Stimulated activated CD8-positive, alpha-beta memory T cell treated with anti-CD3 and anti-CD28 coated beads, Interleukin-12 subunit alpha, Interleukin-12 subunit beta, amount 100 ng/mL, for 4 hours (primary cell): Measurements from ENCODE around the gene PRSS23.

Source experiments
- DNase-seq: peaks from one replicate; pipeline ENCODE4 v3.0.0-alpha.2; 2020; ENCODE audit warnings: low read depth

Gene PRSS23

DNA sequence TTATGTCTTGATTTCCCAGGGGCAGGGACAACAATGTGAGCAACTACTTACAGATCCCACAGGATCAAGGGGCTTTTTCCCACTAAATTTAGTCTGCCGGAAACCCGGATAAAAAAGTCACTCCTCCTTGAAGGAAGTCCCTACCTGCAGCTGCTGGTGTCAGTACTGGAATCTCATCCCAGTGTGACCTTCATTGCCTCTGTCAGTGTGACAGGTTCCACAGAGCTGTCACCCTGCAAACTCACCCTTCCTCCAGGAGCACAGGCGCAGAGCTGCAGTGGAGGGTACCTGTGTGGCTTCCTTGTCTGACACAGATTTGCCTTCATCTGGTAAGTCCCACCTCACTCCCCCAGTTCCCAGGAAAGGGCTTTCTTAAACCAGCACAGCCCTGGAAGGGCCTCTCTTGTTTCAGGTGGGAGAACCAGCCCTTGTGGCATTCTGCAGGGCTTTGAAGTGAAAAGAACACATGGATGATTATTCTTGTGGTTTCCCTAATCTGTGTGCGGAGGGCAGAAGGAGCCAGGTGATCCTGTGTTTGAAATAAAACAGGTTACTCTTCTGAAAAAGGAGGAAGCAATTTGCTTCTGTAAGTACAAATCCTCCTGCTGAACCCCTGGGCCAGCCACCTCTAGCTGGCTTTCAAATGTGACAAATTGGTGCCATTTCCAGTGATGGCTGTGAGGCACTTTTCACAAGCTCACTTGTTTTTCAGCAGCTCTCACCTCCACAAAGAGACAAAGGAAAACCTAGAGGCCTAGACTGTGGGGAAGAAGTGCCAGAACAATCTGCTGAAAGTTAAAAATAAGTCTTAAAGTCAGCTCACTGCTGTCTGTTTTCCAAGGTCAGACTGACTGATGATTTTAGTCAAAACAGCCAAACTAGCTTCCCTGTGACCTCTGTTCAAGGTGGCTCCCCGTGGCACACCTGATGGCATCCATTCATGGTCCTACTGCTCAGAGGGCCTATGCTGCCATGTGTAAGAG lies 9.2 kb upstream of the PRSS23 start:
- DNase-seq = no peak

DNA sequence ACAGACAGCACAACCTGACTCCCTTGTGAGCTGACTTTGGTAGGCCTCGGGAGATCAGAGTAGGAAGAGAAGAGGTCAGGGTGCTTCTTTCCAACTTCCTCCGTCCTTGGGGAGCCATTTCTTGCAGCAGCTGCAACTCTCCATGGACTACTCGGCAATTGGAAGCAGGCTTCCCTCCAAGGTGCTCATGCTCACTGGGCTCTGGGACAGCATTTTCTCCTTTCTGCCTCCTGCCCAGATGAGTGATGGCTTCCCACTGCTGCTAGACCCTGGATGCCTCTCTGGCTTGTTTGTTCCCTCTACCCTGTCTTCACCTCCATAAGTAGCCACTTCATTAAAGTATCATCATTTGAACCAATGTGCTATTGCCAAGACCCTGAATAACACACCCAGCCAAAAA lies 8.2 kb upstream of the PRSS23 start:
- no peak for DNase-seq

DNA sequence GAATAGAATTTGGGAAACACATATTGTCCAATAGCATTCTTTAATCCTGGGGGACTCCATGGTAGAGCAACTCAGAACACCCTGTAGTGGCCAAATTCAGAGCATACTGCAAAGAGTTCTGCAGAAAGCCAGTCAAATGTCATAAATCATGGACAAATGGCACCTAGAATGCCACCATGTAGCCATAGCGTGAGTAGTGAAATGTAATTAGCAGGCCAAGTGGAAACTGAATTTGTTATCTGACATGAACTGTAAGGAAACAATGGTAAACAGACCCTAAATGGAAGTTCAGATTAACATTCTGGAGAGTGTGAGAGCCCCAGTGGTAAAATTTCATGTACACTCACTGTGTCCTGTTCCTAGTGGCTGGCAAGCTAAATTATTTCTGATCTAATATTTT lies 7.0 kb upstream of the PRSS23 start:
- DNase-seq = no peak

- no peak for DNase-seq
Observed at GRCh38 chr11:86795511-86795910, 4.8 kb upstream of the PRSS23 start.

DNA sequence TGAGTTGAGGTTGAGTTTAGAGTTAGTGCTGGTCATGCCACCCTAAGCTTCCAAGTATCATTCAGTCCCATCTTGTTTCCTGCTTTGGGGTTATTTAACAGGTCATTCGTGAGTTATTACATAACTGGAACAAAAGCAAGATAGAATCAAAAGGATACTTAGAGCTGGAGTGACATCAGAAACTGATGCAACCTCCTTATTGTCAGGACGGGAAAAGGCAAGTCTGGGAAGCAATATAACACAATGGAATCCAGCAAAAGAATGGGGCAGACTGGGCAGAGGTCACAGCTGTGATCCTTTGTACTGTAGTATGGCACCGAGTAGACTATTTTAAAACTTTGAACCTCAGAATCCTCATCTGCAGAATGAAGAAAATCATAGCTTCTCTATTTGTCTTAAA lies 4.4 kb upstream of the PRSS23 start:
- DNase-seq = no peak

DNA sequence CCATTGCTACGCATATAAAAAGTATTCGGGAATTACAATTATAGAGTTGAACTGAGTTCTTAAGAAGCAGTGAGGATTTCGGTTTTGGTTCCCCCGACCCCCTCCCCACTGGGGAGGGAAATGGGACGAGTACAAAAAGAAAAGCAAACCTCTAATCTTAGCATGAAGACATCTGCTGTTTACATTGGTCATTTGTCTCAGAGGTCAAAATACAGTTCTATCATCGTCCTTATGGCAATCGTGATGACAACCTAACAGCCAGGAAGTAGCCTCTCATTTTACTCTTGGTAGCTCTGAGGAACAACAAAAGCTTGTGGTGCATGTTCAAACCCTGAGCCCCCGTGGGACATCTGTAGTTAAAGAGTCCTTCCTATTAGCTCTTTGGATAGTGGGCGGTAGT lies 3.2 kb upstream of the PRSS23 start:
- DNase-seq = no peak

GRCh38 chr11:86798988-86799387 lies 1.4 kb upstream of the PRSS23 start:
- no peak for DNase-seq

GRCh38 chr11:86799680-86800075 lies 664 bp upstream of the PRSS23 start:
- DNase-seq = no peak

GRCh38 chr11:86800960-86801272 lies 574 bp downstream of the PRSS23 start:
- no peak for DNase-seq

DNA sequence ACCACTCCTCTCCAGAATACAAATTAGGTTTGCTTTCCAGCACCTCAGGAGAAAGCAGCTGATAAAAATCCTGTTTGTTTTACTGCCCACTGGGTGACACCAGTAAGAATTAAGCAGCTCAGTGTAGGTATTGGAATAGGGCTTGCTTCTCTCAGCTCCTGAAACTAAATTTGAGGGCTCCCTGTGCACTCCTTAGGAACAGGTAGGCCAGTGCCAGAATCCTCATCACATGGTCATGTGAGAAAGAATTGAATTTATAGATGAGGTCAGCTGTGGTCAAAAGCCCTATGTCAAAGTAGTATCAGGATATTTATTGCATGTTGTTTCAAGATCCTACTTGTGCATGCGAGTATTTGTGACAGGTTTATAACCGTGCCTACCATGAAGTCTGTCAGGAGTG lies 1.0 kb downstream of the PRSS23 start:
- DNase-seq = no peak

DNA sequence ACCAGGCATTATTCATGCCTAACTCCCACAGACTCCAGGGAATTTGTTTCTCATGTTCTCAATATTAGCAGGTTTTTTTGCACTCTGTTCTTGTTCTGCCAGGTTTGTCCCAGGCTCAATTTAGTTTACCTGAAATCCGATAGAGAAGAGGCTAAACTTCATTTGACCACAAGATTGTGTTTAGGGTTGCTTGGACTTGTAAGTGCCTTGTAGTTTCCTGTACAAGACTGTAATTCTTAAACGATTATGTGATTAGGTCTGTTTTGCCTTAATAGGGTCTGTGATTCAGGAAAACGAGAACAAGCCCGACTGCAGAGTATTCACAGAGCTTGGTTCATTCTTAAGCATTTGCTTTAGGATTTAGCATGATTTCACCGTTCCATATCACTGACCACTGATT lies 1.8 kb downstream of the PRSS23 start:
- no peak for DNase-seq

DNA sequence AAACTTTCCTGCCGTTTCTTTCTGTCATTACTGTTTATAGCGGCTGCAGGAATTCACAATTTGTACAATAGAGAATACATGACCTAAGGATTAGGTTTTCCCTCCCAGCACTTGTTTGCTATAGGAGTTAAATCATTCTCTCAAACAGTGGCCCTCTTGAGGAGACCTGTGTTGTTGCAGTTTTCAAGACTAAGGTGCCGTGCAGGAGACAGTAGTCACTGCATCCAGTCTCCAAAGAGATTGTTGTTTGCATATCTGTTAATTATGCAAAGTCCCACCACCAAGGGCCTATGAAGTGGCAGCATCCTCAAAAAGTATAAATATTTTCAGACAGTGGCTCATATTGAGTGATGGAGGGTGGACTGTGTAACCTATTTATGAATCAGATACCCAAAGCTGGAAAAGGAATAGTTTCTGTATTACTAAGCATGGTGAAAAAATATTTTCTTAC lies 2.3 kb downstream of the PRSS23 start:
- DNase-seq = no peak

GRCh38 chr11:86803136-86804045 lies 3.0 kb downstream of the PRSS23 start:
- no peak for DNase-seq

DNA sequence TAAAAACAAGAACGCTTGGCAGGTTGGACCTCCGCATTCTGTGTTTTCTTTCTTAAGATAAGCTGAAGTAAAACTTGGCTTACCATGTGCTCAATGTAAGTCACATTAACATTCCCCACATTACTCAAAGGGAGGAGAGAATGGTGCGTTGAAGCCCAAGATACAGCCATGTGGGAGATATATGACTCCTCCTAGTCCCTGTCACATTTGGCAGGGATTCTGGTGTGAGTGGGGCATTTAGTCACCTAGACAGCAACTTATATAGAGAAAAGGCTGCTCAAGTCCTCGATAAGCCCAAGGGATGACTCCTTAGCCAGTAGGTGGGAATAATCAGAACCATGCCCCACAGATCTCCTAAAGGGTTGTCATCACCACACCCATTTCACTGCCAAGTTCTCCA lies 4.6 kb downstream of the PRSS23 start:
- DNase-seq = no peak

DNA sequence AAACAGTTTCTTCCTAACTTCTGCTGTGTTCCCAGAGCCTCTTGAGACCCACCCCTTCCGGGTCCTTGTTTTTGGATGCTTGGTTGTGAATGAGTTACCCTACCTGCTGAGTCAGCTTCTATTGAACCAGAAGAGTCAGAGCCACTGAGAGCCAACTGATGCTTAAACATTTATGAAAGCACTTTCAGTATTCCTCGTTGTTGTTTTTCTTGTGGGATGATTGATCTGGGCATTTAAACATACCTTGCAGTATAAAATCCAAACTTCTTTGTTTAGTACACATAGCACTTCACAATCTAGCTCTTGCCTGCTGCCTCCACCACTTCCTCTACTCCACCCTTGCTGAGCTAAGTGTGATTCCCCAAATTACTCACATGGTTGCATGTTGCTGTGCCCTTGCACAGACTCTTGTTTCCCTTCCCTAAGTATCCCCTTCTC lies 5.5 kb downstream of the PRSS23 start:
- DNase-seq = peak; percentile 8

DNA sequence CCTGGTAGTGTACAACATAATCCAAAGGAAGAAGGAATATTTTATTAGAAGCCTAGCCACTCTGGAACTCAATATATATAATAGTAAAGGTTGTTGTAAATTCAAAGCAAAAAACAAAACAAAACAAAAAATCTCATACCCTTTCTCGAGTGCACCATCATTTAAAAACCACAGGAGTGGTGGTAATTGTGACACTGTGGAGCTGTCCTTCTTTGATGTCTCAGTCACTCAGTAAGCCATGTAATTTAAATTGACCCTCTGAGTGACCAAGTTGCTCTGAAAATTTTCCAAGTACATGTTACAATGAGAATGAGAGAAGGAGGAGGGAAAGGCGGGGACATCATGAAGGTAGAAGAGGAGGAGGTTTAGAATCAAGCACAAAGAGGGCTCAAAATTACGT lies 6.6 kb downstream of the PRSS23 start:
- DNase-seq = no peak

DNA sequence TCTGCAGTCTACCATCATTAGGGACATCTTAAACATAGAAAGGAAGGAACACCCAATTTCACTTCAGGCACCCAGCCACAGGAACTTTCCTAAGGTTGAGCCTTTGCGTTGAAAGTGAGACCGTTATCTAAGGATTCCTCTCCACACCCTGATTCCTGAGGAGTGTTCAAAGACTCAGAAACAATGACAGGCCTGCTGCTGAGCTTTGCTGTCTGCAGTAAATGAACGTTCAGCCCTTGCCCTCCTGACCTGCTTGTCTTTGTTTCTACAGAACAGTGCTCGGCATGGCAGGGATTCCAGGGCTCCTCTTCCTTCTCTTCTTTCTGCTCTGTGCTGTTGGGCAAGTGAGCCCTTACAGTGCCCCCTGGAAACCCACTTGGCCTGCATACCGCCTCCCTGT lies 7.0 kb downstream of the PRSS23 start:
- no peak for DNase-seq

DNA sequence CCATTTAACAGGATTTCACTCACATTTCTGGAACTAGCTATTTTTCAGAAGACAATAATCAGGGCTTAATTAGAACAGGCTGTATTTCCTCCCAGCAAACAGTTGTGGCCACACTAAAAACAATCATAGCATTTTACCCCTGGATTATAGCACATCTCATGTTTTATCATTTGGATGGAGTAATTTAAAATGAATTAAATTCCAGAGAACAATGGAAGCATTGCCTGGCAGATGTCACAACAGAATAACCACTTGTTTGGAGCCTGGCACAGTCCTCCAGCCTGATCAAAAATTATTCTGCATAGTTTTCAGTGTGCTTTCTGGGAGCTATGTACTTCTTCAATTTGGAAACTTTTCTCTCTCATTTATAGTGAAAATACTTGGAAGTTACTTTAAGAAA lies 9.2 kb downstream of the PRSS23 start:
- no peak for DNase-seq

DNA sequence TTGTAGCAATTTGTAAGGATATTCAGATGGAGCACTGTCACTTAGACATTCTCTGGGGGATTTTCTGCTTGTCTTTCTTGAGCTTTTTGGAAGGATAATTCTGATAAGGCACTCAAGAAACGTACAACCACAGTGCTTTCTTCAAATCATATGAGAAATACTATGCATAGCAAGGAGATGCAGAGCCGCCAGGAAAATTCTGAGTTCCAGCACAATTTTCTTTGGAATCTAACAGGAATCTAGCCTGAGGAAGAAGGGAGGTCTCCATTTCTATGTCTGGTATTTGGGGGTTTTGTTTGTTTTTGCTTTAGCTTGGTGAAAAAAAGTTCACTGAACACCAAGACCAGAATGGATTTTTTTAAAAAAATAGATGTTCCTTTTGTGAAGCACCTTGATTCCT lies 9.9 kb downstream of the PRSS23 start:
- DNase-seq = no peak

GRCh38 chr11:86811637-86812321 lies 11.4 kb downstream of the PRSS23 start:
- no peak for DNase-seq

- DNase-seq = no peak
Observed at GRCh38 chr11:86812322-86812670, 12.0 kb downstream of the PRSS23 start.

DNA sequence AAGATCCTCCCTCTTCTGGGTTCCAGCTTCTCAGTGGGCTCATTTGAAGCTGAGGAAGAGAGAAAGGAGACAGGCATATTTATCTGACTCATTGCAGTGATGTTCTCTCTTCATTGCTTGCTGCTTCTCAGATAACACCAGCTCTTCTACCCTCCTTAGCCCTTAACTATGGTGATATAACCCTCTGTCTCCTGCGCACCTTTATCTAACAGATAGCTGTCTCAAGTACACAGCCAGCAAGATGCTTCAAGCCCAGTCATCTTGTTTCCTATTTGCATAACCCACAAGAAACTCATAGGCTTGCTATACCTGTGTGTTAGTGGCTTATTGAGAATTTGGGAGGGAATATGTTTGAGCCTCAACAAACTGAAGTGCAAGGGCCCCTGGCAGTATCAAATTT lies 12.6 kb downstream of the PRSS23 start:
- no peak for DNase-seq

- no peak for DNase-seq
Observed at GRCh38 chr11:86814775-86815174, 14.4 kb downstream of the PRSS23 start.
